ENCODE results near the gene GABRR1.

Gene GABRR1

GRCh38 chr6:89217299-89217910 lies at the start of gene GABRR1:
Gene GABRR1, minus strand, starts transcription at chr6:89217358. Its CDS starts 36 bp downstream, at chr6:89217322.
- H3K4me2 ChIP-seq (ENCODE audit: low read length): no peak within 1 kb of the TSS
- no peak within 1 kb of the TSS for H3K4me3 ChIP-seq (ENCODE audit: low read length)
- no peak within 1 kb of the TSS for H3K27ac ChIP-seq (ENCODE audit: low read depth, low read length)
- H3K4me1 ChIP-seq (ENCODE audit: control insufficient read depth, low read length): no peaks in the 10 kb centered on the region
- TF ChIP-seq, protein P1, sequence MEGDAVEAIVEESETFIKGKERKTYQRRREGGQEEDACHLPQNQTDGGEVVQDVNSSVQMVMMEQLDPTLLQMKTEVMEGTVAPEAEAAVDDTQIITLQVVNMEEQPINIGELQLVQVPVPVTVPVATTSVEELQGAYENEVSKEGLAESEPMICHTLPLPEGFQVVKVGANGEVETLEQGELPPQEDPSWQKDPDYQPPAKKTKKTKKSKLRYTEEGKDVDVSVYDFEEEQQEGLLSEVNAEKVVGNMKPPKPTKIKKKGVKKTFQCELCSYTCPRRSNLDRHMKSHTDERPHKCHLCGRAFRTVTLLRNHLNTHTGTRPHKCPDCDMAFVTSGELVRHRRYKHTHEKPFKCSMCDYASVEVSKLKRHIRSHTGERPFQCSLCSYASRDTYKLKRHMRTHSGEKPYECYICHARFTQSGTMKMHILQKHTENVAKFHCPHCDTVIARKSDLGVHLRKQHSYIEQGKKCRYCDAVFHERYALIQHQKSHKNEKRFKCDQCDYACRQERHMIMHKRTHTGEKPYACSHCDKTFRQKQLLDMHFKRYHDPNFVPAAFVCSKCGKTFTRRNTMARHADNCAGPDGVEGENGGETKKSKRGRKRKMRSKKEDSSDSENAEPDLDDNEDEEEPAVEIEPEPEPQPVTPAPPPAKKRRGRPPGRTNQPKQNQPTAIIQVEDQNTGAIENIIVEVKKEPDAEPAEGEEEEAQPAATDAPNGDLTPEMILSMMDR (IDR thresholded peaks at IDR 0.05; ENCODE audit: low read depth, low read length, poor library complexity, severe bottlenecking): no peak
- TF ChIP-seq EZH2phosphoT487 (IDR thresholded peaks at IDR 0.05; ENCODE audit: borderline replicate concordance, low read length): no peak
- no peaks in the 10 kb centered on the region for H3K9me2 ChIP-seq (replicated peaks; ENCODE audit: control insufficient read depth, low read length)
- H3K27me3 ChIP-seq (ENCODE audit: control insufficient read depth, low read length): peaks cover 45% of the 10 kb centered on the region
- H3F3A ChIP-seq (ENCODE audit: control insufficient read depth, insufficient read depth): no peaks in the 10 kb centered on the region
- no peaks in the 10 kb centered on the region for H4K20me1 ChIP-seq (ENCODE audit: control insufficient read depth, insufficient read depth, low read depth, low read length)
- no peaks in the 10 kb centered on the region for H3K9me3 ChIP-seq (ENCODE audit: control insufficient read depth, insufficient read depth, low read length)
- no peaks in the 10 kb centered on the region for H3K79me2 ChIP-seq (ENCODE audit: control insufficient read depth, low read length)
- no peaks in the 10 kb centered on the region for H3K36me3 ChIP-seq (ENCODE audit: control insufficient read depth, low read length)

GRCh38 chr6:89264296-89264695 lies 47.1 kb upstream of the GABRR1 start:
- no peak overlapping the region for H3K4me3 ChIP-seq (ENCODE audit: low read length)
- H3K36me3 ChIP-seq (ENCODE audit: control insufficient read depth, low read length): no peaks in the 10 kb centered on the region
- H3K79me2 ChIP-seq (ENCODE audit: control insufficient read depth, low read length): no peaks in the 10 kb centered on the region
- H3K4me2 ChIP-seq (ENCODE audit: low read length): no peak overlapping the region
- H4K20me1 ChIP-seq (ENCODE audit: control insufficient read depth, insufficient read depth, low read depth, low read length): no peaks in the 10 kb centered on the region
- no peaks in the 10 kb centered on the region for H3K9me3 ChIP-seq (ENCODE audit: control insufficient read depth, insufficient read depth, low read length)
- H3K9me2 ChIP-seq (replicated peaks; ENCODE audit: control insufficient read depth, low read length): no peaks in the 10 kb centered on the region
- peaks cover 18% of the 10 kb centered on the region for H3K4me1 ChIP-seq (ENCODE audit: control insufficient read depth, low read length)
- H3F3A ChIP-seq (ENCODE audit: control insufficient read depth, insufficient read depth): no peaks in the 10 kb centered on the region
- H3K27ac ChIP-seq (ENCODE audit: low read depth, low read length): no peak overlapping the region
- TF ChIP-seq, protein P1 (IDR thresholded peaks at IDR 0.05; ENCODE audit: low read depth, low read length, poor library complexity, severe bottlenecking): no peak
- TF ChIP-seq EZH2phosphoT487 (IDR thresholded peaks at IDR 0.05; ENCODE audit: borderline replicate concordance, low read length): no peak
- no peaks in the 10 kb centered on the region for H3K27me3 ChIP-seq (ENCODE audit: control insufficient read depth, low read length)

DNA sequence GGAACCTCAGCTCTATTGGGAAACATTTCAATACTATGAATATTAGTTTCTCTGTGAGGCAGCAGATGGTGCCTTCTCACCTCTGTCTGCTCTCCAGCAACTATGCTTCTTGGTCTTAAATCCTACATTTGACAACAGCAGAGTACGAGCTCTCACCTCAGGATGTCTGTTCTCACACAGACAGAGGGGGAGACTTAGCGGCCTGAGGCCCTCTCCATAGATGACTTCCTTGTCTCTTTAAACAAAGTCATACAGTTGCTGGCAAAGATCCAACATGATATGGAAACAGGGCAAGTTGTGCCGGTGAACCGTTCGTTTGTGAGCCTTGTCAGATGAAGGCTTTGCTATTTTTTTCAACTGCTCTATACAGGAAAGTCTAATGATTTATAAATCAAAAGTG lies 43.7 kb upstream of the GABRR1 start:
- H3K27me3 ChIP-seq (ENCODE audit: control insufficient read depth, low read length): no peaks in the 10 kb centered on the region
- no peaks in the 10 kb centered on the region for H3F3A ChIP-seq (ENCODE audit: control insufficient read depth, insufficient read depth)
- H3K4me1 ChIP-seq (ENCODE audit: control insufficient read depth, low read length): peaks cover 25% of the 10 kb centered on the region
- no peak overlapping the region for H3K4me3 ChIP-seq (ENCODE audit: low read length)
- H3K36me3 ChIP-seq (ENCODE audit: control insufficient read depth, low read length): no peaks in the 10 kb centered on the region
- H3K9me2 ChIP-seq (replicated peaks; ENCODE audit: control insufficient read depth, low read length): no peaks in the 10 kb centered on the region
- TF ChIP-seq EZH2phosphoT487 (IDR thresholded peaks at IDR 0.05; ENCODE audit: borderline replicate concordance, low read length): no peak
- TF ChIP-seq, protein P1 (IDR thresholded peaks at IDR 0.05; ENCODE audit: low read depth, low read length, poor library complexity, severe bottlenecking): no peak
- no peaks in the 10 kb centered on the region for H4K20me1 ChIP-seq (ENCODE audit: control insufficient read depth, insufficient read depth, low read depth, low read length)
- H3K4me2 ChIP-seq (ENCODE audit: low read length): peak overlapping the region; percentile 22
- no peaks in the 10 kb centered on the region for H3K9me3 ChIP-seq (ENCODE audit: control insufficient read depth, insufficient read depth, low read length)
- H3K27ac ChIP-seq (ENCODE audit: low read depth, low read length): no peak overlapping the region
- H3K79me2 ChIP-seq (ENCODE audit: control insufficient read depth, low read length): no peaks in the 10 kb centered on the region
